OCI-LY7 (cell line): ENCODE measurements around the gene PLK5.

ENCODE experiments used
- EZH2phosphoT487 ChIP-seq: fragments of 200-600 bp; sonication (generic); IDR thresholded peaks from 2 replicates; pipeline ENCODE4 v1.6.1; 2018; ENCODE audit warnings: low read depth, borderline replicate concordance, mild to moderate bottlenecking, mixed run types, antibody characterized with exemption, low read length, moderate library complexity, mixed read lengths
- TF ChIP-seq, protein P1 (sequence below): fragments of 200-600 bp; sonication (generic); conservative IDR thresholded peaks from 2 replicates; pipeline ENCODE4 v1.5.1; 2014; ENCODE audit warnings: mild to moderate bottlenecking, antibody characterized with exemption, low read length, moderate library complexity, mixed read lengths

DNA sequence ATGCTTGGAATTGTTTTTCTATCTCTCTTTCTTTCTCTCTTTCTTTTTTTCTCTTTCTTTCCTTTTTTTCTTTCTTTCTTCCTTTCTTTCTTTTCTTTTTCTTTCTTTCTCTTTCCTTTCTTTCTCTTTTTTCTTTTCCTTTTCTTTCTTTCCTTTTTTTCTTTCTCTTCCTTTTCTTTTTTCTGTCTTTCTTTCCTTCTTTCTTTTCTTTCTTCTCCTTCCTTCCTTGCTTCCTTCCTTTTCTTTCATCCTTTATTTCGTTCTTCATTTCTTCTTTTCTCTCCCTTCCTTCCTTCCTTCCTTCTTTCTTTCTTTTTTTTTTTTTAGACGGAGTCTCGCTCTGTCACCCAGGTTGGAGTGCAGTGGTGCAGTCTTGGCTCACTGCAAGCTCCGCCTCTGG is 46.1 kb downstream of the PLK5 start:
- TF ChIP-seq, protein P1, sequence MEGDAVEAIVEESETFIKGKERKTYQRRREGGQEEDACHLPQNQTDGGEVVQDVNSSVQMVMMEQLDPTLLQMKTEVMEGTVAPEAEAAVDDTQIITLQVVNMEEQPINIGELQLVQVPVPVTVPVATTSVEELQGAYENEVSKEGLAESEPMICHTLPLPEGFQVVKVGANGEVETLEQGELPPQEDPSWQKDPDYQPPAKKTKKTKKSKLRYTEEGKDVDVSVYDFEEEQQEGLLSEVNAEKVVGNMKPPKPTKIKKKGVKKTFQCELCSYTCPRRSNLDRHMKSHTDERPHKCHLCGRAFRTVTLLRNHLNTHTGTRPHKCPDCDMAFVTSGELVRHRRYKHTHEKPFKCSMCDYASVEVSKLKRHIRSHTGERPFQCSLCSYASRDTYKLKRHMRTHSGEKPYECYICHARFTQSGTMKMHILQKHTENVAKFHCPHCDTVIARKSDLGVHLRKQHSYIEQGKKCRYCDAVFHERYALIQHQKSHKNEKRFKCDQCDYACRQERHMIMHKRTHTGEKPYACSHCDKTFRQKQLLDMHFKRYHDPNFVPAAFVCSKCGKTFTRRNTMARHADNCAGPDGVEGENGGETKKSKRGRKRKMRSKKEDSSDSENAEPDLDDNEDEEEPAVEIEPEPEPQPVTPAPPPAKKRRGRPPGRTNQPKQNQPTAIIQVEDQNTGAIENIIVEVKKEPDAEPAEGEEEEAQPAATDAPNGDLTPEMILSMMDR = no peak
- TF ChIP-seq EZH2phosphoT487 = no peak
